ENCODE data around the gene PLA2G4D. TPM values are rescaled to one million over a fixed set of nuclear protein-coding genes. Genes with fewer than 3 reads are reported as not detected.

Gene PLA2G4D
- total and polyA plus RNA-seq, 8 donors: 0.18 to 3.2 (median 2.0) TPM; not detected in 4

DNA sequence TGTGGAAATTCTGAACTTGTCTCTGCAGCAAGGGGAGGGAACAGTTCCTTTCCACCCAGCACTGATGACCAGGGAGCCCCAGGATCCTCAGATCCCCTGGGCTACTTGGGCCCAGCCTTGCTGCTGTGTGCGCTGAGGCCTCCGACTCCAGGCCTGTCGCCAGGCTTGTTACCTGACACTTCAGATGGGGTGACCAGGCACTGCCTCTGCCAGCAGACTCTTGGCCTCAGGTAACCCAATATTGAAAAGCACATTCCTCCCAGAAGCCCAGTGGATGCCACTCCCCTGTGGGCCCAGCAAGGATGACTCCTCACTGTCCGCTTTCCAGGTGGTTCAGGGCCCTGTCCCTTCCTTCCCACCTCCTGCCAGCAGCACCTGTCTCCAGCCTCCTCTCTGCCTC is 70.1 kb downstream of the PLA2G4D start:
- TF ChIP-seq POLR2AphosphoS5 (IDR thresholded peaks at IDR 0.05) (no peak), EP300 (IDR thresholded peaks at IDR 0.05) (no peak), POLR2A (IDR thresholded peaks at IDR 0.05) (no peak)
- TF ChIP-seq, protein P1, sequence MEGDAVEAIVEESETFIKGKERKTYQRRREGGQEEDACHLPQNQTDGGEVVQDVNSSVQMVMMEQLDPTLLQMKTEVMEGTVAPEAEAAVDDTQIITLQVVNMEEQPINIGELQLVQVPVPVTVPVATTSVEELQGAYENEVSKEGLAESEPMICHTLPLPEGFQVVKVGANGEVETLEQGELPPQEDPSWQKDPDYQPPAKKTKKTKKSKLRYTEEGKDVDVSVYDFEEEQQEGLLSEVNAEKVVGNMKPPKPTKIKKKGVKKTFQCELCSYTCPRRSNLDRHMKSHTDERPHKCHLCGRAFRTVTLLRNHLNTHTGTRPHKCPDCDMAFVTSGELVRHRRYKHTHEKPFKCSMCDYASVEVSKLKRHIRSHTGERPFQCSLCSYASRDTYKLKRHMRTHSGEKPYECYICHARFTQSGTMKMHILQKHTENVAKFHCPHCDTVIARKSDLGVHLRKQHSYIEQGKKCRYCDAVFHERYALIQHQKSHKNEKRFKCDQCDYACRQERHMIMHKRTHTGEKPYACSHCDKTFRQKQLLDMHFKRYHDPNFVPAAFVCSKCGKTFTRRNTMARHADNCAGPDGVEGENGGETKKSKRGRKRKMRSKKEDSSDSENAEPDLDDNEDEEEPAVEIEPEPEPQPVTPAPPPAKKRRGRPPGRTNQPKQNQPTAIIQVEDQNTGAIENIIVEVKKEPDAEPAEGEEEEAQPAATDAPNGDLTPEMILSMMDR (IDR thresholded peaks at IDR 0.05): no peak
- no peak for DNase-seq
- WGBS, 5 donors: 71 to 97% (median 93%) methylated on average over 3 to 4 of the region's 4 CpGs

DNA sequence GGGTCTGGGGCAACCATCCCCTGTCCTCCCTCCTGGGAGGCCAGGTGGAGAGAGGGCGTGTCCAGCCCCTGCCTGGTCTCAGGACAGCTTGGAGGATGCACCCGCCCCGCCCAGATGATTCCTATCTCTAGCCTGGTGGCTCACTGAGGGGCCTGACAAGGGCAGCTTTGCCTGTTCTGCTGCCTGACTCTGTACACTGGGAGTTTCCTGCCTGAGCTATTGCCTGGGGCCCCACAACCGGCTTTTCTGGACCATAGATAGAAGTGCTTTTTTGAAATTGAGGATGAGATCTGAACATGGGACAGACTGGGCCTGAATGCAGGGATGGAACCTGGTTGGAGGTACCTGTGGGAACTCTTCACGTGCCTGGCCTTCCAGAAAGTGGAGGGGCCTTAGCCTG is 72.8 kb downstream of the PLA2G4D start:
- H3K4me3 ChIP-seq: no peak overlapping the region
- H3K36me3 ChIP-seq: no peaks in the 10 kb centered on the region
- DNase-seq: no peak
- intact Hi-C loops (cut with DNase I; ENCODE audit: low total_unique reads): no loop called here
- WGBS, 5 donors: 76 to 96% (median 87%) methylated on average over 2 to 5 of the region's 5 CpGs
- no peak overlapping the region for H3K27ac ChIP-seq
- peaks cover 0 to 3% (median 0%) of the 10 kb centered on the region in 4 donors for H3K9me3 ChIP-seq
- H3K4me1 ChIP-seq: no peaks in the 10 kb centered on the region
- TF ChIP-seq POLR2A (IDR thresholded peaks at IDR 0.05) (no peak), POLR2AphosphoS5 (IDR thresholded peaks at IDR 0.05) (no peak), EP300 (IDR thresholded peaks at IDR 0.05) (no peak)
- TF ChIP-seq, protein P1 (IDR thresholded peaks at IDR 0.05): no peak
- H3K27me3 ChIP-seq: no peaks in the 10 kb centered on the region

More for the DNA sequence above, 70.1 kb downstream of the PLA2G4D start:
- Histone ChIP-seq H3K4me3 (no peak overlapping the region), H3K27ac (no peak overlapping the region), H3K27me3 (no peaks in the 10 kb centered on the region), H3K9me3 (peaks cover 0 to 3% (median 0%) of the 10 kb centered on the region in 4 donors), H3K36me3 (no peaks in the 10 kb centered on the region), H3K4me1 (no peaks in the 10 kb centered on the region)
- intact Hi-C loops (cut with DNase I; ENCODE audit: low total_unique reads): no loop called here

DNA sequence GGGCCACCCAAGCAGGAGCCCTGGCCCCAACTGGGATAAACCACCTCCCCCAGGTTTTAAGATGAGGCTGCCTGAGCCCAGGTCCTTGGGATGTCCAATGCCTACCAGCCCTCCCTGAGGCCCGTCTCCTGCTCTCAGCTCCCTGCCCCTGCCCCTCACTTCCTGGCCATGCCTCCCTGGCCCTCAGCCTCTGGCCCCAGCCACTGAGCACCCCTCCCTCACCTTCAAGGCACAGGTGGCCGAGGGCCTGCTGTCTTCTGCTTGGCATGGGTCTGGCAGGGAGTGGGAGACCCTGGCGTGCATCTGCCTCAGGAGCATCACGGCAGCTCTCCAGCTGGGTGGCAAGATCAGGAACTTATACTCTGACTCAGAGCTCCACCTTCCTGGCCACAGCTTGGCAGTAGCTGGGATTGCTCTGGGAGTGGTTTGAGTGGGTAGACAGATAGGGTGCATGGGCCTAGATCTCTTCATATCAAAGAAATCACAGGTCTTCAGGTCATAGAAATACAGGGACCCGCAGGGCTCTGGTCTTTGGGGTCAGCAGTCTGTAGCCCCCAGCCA is 73.6 kb downstream of the PLA2G4D start, which contains the start of gene PLA2G4E:
TSS of gene PLA2G4E (minus strand) at position 330 of the 561 bp plus-strand sequence. CDS start at position 318, 12 bp downstream.
- no peaks in the 10 kb centered on the region for H3K36me3 ChIP-seq
- no peak within 1 kb of the TSS for H3K4me3 ChIP-seq
- WGBS, 5 donors: 76 to 93% (median 90%) methylated on average over 3 to 5 of the region's 5 CpGs
- no peak for DNase-seq
- TF ChIP-seq POLR2AphosphoS5 (IDR thresholded peaks at IDR 0.05): no peak
- TF ChIP-seq, protein P1 (IDR thresholded peaks at IDR 0.05): no peak
- TF ChIP-seq EP300 (IDR thresholded peaks at IDR 0.05): no peak
- no peak for TF ChIP-seq POLR2A (IDR thresholded peaks at IDR 0.05)
- H3K27ac ChIP-seq: no peak within 1 kb of the TSS
- H3K9me3 ChIP-seq: peaks cover 0 to 3% (median 0%) of the 10 kb centered on the region in 4 donors
- no peaks in the 10 kb centered on the region for H3K4me1 ChIP-seq
- intact Hi-C loops (cut with DNase I; ENCODE audit: low total_unique reads): no loop called here
- H3K27me3 ChIP-seq: no peaks in the 10 kb centered on the region

DNA sequence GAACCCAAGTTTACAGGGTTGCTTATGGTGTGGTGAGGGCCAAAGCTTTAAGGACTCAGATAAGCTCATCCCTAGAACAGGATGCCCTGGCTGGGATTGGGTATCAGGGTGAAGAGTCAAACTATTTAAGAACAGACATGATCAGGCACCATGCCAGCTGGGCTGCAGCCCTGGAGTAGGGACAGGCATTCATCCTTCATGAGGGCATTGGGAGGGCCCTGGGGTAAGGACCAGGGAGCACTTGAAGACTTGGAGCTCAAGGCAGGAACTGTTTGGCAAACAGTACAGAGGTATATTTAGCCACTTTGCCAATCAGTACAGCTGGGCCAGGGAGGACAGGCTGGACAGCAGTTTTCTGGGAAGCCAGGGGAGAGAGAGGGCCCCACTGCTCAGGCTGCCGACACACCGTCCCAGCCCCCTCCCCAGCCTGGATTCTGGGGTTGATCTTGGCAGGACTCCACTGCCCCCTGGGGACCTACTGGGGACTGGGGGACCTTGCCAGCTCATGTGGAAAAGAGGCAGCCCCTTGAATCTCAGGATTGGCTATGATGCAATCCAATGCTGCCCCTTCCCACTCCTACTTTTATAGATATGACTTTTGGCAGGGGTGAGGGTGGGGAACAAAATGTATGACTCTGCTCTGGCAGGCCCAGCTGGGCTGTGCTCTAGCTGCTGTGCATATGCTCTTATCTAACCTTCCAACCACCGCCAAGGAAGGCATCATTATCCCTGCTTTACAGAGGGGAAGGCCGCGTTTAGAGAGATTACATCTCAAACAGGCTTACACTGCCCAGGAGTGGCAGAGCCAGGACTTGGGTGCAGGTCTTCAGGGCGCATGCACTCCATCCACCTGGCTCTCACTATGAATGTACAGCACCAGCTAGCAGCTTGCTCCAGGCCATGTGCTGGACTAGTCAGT is 75.8 kb downstream of the PLA2G4D start:
- H3K36me3 ChIP-seq: no peaks in the 10 kb centered on the region
- intact Hi-C loops (cut with DNase I; ENCODE audit: low total_unique reads): no loop called here
- H3K4me3 ChIP-seq: no peak overlapping the region
- 41 to 64% (median 50%) methylated on average over 6 of the region's 6 CpGs for WGBS, 5 donors
- no peak for TF ChIP-seq EP300 (IDR thresholded peaks at IDR 0.05)
- TF ChIP-seq POLR2AphosphoS5 (IDR thresholded peaks at IDR 0.05): no peak
- TF ChIP-seq, protein P1 (IDR thresholded peaks at IDR 0.05): no peak
- TF ChIP-seq POLR2A (IDR thresholded peaks at IDR 0.05): no peak
- peak in 1 of 2 donors; percentile 14 for DNase-seq
- H3K27me3 ChIP-seq: no peaks in the 10 kb centered on the region
- H3K4me1 ChIP-seq: no peaks in the 10 kb centered on the region
- peaks cover 0 to 3% (median 0%) of the 10 kb centered on the region in 4 donors for H3K9me3 ChIP-seq
- no peak overlapping the region for H3K27ac ChIP-seq
